Smooth muscle cell of the brain vasculature (primary cell): ENCODE results near the gene TMC1.

Experiments
- DNase-seq: peaks from one replicate; pipeline ENCODE4 v3.0.0-alpha.2; 2012; ENCODE audit warnings: low read depth, low spot score

TMC1 gene

DNA sequence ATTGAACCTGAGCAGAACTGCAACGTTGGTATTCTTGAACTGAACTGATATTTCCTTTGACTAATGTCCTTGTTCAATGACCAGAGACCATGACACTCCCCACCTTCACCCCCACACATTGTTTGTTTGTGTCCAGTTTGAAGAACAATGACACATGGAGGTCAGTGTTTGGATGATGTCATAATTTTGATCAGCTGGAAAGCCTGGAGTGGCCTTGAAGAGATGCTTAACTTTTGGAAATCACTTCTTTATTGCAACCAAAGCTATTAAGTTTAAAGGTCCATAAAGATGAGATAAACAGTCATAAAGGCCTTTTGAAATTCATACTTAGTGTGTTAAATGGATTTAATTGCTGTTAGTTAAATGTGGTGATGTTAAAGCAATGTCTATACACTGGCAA lies 92.7 kb downstream of the TMC1 start:
- DNase-seq = no peak

DNA sequence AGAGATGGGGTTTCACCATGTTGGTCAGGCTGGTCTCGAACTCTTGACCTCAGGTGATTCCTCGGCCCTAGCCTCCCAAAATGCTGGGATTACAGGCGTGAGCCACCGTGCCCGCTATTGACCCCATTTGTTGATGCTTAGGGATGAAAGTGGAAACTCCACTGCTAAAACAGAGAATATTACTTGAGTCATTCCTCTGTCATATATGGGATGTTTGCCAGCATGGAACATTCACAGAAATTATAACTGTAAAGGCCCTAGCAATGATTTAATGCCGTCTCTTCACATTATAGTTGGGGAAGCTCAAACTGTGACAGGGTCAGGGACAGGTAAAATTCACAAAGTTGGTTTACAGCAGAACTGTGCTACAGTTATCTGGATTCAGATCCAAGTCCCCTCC lies 94.5 kb downstream of the TMC1 start:
- DNase-seq = no peak

DNA sequence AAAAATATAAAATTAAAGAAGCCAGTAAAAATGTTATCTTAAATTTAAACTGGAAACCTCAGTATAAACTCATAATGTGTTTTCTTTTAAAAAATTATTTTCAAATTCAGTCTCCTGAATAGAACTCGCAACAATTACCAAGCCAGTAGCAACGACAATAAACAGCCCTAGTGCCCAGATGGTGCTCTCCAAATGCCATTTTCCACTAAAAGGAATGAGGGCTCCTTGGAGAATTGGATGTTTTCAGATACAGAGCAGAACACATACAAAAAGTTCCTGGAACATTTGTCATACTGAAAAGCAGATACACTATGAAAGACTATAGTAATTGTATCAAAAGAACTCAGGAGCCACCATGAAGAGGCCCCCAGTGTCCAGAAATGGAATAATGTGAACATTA lies 97.4 kb downstream of the TMC1 start:
- no peak for DNase-seq

DNA sequence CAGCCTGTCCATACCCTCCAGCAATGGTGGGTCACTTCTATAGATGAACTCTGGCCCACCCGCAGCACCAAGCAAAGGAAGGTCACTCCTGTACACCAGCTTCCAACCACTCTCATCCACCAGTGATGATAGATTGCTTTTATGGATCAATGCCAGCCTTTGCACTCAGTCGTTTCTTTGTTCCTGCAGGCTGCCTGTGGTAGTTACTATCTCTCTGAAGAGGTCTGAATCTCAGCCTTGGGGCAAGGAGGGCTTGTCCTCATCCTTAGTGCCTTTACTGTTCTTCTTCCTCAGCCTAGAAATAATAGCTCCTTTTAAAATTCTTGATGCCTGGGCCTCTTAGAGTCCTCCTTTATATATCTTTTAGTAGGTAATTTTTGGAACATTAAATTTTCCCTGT lies 100.8 kb downstream of the TMC1 start:
- DNase-seq = no peak

DNA sequence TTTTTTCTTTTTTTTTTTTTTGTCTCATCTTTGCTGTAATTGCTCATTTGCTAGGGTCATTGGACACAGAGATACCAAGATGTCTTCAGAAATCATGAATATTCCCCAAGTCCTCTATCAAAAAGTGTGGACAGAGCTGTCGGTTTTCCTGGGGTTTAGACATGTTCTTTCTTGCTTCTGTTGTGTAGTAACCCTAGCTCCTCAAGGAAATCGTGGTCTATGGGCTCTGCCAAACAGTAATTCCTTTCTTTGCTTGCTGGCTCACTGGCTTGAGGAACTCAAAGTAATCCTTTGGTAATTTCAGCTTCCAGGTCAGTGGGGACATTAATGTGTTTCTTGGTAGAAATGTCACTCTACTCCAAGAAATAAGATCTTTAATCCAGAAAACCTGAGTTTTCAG lies 101.7 kb downstream of the TMC1 start:
- no peak for DNase-seq

DNA sequence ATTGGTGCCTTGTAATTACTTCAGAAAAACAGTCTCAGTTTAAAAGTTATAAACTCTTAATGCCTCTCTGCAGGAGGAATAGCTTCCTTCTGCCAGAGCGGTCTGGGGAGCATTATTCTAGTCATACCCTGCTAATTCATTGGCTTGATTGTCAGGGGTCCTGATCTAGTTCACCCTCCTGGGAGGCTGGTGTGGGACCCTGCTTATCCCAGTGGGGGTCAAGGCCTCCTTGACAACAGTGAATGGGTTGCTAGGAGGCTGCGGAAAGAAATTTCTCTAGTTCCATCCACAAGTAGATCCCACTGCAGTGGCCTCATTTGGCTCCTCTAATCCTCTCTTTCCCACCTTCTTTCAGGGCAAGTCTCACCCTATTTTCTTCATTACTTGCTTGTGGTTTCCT lies 105.7 kb downstream of the TMC1 start:
- no peak for DNase-seq

DNA sequence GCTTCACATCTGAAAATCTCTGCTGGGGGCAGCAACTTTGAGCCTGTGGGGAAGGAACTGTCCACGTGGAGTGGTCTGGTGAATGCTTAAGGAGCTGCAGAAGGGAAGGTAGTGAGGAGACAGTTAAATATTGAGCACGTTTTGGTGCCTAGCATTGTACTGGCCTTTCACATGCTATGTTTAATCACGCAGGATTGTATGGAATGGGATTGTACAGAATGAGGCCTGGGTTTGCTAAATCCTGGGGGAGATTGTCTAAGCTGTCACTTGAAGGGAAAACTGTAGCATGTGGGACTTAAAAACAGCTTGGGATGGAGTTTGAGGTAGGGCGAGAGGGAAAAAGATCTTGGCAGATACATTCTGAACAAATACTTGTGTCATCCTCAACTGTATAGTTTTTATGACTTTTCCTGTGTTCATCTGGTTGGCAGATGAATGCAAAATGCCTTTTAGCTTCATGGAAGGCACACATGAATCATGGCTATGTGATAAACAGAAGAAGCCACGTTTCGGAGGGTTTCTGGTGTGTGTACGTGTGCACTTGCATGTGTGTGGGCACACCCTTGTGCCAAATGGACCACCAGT lies 106.6 kb downstream of the TMC1 start:
- no peak for DNase-seq

DNA sequence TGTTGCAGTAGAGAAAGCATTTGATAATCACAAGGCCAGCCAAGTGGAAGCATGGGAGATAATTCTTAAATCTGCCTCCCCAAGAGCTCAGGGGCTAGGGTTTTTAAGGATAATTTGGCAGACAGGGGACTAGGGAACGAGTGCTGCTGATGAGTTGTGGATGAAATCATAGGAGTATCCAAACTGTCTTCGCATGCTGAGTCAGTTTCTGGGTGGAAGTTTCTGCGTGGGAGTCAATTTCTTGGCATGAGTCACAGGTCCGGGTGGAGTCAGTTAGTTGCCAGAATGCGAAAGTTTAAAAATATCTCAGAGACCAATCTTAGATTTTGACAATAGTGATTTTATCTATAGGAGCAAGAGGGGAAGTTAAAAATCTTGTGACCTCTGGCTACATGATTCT lies 112.6 kb downstream of the TMC1 start:
- DNase-seq = no peak

DNA sequence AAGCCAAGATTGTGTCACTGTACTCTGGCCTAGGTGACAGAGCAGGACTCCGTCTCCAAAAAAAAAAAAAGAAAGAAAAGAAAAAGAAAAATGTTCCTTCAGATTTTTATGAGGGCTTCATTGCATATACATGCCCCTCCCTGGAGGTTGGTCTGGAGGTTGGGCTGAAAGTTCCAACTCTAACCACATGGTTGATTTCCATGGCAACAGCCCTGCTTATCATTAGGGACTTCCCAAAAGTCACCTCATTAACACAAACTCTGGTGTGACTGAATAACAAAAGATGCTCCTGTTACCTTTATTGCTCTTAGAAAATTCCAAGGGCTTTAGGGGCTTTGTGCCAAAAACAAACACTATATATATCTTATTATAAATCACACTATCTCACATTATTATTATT lies 113.8 kb downstream of the TMC1 start:
- no peak for DNase-seq

DNA sequence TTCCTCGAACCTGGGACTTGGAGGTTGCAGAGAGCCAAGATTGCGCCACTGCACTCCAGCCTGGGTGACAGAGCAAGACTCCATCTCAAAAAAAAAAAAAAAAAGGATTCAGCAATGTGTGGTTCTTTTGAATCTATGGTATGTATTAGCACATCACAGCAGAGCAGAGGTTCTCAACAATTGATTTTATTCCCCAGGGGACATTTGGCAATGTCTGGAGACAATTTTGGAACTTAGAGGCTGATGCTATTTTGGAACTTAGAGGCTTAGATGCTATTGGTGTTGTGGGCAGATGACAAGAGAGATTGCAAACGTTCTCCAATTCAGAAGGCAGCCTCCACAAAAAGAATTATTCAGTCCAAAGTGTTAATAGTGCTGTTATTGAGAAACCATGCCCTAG lies 115.2 kb downstream of the TMC1 start:
- DNase-seq = no peak

DNA sequence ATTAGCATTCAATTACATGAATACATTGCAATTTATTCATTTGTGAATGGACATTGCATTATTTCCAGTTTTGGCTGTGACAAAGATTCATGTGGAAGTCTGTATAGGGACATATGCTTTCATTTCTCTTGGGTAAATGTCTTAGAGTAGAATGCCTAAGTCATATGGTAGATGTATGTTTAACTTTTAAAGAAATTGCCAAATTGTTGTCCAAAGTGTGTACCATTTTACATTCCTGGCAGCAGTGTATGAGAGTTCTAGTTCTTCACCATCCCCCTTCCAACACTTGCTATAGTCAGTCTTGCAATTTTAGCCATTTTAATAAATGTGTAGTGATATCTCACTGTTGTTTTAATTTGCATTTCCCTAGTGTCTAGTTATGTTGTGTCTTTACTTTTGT lies 122.2 kb downstream of the TMC1 start:
- no peak for DNase-seq

DNA sequence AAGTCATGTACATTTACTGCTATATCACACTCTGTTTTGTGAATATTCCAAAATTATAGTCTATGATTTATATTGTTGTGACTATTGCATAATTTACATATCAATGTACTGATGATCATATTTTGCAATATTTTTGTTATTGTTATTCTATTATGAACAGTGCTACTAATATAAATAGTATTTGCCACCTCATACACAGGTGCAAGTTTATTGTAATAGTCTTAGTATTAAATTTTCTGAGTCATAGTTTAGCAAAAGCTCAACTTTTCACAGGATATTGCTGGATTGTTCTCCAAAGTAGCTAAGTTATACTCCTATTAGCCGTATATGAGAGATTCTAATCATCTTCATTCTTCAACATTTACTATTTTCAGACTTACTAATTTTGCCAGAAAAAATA lies 124.7 kb downstream of the TMC1 start:
- DNase-seq = no peak

DNA sequence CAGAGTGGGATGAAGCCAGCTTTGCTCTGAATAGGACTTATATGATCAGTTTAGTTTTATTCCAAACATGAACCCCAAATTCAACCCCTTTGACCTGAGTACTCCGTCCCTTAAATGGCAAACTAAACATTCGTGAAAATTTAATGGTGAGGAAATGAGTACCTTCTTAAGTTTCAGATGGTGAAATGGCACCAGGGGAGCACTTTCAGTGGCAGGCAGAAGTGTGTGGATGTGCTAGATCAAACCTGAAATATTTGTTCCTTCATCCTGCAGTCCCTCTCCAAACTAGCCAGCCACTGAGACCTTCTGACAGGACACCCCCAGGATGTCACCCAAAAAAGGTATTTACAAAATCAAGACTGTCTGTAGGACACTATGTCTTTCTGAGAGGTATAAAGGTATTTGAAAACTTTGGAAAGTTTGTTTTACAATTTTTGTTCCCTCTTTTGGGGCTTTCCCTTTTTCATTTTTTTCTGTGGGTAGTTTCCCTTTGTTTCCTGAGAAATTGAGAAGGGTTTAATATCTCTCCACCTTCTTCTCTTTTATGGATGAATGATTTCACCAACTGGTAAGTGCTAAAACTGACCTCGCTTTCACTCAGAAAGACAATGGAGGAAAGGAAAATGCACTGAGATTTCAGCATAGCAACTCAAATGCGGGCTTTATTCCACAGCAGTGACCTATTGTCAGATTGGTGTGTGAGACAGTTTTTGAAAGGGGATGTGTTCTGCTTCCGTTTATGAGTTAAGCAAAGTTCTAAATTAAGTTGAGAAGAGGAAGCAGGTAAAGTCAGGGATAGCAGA lies 127.1 kb downstream of the TMC1 start:
- no peak for DNase-seq

DNA sequence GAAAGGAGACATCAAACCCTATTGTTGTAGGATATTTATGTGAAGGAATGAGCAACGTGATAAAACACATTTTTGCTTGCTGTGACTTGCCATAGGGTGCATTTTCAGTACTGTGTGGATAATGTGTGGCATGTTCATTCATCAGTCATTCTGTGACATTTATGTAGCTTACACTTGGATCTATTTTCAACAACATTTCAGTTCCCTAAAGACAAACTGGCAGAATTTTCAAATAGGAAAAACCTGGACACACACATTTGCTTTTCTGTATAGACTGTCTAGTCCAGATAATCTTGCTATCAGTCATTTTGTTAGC lies 127.7 kb downstream of the TMC1 start:
- no peak for DNase-seq

DNA sequence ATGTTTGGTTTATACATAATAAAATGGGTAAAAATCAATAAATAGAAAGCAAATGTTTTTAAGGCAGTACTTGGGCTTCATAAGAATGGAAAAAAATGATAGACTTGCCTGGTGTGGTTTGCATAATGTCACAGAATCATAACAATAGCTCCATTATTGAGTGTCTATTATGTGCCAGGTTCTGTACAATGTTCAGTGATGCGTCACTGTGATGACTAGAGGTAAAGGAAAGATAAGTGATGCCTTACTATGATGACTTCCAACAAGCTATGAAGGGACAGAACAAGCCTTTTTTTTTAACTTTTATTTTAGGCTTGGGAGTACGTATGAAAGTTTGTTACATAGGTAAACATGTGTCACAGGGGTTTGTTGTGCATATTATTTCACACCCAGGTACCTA lies 128.8 kb downstream of the TMC1 start:
- no peak for DNase-seq

DNA sequence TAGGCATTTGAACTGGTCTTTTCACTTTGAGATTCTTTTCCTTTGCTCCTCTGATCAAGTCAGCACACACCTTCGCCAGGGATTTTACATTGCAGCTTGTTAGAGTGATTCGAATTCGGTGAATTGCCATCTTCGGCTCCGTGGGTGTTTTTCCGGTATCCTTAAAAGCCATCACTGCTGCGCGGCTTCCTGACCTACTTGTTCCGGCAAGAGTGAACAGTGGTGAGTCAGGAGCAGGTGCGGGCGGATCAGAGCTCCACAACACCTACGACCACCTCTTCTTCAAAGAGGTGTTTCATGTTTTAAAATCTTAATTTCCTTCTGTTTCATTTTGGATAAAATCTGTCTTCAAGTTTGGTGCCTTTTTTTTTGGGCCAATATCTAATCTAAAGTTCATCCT lies 134.6 kb downstream of the TMC1 start:
- DNase-seq = no peak

DNA sequence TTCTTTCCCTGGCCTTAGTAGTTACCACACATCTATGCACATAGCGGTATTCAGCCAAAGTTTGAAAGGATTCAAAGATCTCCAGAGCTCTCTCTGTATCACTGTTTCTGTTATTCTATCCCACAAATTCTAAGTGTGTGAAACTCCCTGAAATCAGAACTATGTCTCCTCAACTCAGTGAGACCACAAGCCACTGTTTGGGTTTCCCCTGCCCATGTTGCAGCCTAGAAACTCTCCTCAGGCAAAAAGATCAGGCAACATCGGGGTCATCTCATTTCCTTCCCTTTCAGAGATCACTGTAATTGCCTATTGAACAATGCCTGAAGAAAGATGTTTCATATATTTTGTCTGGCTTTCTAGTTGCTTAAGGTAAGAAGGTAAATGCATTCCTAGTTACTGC lies 135.6 kb downstream of the TMC1 start:
- DNase-seq = no peak

DNA sequence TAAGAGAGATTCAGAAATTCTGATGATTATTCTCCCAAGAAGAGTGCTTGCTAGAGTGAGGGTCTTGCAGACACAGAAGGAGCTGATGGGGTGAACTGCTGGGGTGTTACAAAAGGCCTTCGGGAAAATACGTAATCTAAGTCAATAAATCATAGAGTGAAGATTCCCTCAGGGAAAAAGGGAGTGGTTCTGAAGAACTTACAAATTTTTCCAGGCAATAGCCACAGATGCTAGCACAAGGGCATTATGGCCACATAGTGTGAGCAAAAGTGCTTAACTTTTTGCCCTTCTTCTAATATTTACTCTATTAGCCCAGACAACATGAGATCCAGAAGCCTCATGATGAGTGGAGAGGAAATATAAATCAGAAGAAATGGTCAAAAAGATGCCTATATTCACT lies 137.3 kb downstream of the TMC1 start:
- DNase-seq = no peak

DNA sequence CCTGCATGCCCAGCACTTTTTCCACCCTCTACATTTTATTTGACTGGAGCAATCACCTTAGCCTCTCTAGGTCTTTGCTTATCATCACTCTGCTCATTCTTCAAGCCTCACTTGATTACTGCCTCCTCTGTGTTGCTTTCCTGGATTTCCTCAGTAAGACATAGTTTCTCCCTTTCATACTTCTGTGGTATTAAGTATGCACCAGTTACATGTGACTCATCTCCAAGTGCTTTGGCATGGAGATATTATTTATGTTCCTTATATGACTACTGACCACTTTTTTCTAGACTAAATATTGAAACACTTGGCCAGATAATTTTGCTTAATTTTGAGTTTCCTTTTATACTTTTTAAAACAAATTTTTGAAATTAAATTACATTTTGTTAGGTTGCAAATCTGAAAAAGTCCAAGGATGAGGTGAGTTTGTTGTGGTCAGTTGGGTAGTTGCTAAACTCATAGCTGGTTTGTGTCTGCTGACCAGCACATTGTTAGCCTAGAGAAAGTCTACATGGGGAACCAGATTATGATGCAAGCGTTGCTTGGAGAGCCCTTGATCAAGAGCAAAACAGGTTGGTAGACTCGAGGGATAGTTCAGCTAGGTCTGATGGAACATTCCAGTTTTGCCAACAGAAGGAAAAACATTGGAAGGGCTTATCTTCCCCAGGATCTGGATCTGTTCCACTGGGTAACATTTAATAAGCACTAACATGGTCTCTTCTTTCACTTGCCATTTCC lies 140.2 kb downstream of the TMC1 start:
- DNase-seq = no peak

DNA sequence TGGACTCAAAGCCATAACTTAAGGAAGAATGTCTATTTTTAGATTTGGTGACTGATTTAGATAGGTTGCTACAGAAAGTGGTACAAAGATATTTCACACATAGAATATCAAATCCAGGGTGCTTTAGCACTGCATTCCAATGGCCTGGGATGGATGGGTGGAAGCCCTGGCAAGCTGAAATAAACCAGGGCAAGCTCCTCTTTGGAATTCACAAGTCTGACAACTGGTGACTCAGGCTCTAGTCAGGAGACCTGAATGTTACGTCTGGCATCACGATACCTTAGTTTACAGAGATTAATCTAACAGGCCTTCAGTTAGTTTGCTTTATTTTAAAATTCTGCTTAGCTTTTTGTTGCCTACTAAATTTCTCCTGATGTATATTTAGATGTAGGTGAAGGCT lies 144.0 kb downstream of the TMC1 start:
- DNase-seq = no peak

DNA sequence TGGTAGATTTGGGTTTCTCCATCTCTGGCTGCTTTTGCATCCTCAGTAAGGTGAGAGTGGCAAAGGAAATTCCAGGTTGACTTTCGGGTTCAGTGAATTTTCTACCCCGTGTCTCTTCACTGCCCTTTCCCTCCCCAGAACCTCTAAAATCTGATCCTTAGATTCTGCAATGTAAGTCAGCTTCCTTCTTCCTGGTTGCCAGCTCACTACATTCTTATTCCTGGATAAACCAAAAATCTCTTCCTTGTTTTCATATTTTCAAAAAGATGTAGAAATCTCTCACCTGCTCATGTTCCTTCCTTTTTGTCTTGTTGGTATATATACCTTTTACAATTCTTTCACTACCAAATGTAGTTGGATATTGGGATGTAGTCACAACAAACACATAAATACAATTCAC lies 145.8 kb downstream of the TMC1 start:
- no peak for DNase-seq

DNA sequence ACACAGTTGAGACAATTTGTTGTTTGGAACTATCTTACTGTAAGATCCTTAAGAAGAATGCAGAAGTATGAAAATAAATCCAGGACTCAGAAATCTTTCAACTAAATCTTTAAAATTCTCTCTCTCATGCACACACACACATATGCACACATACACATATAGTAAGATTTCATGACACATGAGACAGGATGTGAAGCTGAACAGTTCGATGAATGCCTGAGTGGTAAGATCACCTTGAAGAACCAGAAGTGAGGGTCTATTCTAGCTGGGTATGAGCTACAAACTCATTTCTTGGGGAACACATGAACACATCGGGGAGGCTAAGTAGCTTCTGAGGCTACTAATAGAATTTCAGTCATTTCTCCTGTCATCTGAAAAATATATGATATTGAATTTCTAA lies 153.6 kb downstream of the TMC1 start:
- DNase-seq = no peak

DNA sequence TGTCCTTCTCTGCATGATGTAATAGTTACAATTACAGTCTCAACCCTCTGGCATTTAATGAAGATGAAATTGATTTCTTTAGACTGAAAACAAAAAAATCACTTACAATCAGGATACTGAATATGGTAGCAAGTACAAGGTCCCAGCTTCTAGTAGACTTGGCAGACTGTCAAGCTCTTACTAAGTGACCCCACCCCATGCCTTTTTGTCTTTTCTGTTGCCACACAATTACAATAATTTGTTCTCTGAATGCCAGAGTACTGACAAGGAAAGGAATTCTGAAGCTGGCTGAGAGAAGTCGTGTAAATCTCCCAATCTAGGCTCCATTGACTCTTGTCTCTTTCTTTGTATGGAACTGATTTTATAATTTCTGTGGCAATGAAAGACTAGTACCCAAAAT lies 154.2 kb downstream of the TMC1 start:
- no peak for DNase-seq
